Measurements from ENCODE around the gene MLLT10. TPM values are rescaled to one million over a fixed set of nuclear protein-coding genes. Genes with fewer than 3 reads are reported as not detected.

The MLLT10 gene
- total RNA-seq, 1 donor from 2014 or later: 50.6 TPM

DNA sequence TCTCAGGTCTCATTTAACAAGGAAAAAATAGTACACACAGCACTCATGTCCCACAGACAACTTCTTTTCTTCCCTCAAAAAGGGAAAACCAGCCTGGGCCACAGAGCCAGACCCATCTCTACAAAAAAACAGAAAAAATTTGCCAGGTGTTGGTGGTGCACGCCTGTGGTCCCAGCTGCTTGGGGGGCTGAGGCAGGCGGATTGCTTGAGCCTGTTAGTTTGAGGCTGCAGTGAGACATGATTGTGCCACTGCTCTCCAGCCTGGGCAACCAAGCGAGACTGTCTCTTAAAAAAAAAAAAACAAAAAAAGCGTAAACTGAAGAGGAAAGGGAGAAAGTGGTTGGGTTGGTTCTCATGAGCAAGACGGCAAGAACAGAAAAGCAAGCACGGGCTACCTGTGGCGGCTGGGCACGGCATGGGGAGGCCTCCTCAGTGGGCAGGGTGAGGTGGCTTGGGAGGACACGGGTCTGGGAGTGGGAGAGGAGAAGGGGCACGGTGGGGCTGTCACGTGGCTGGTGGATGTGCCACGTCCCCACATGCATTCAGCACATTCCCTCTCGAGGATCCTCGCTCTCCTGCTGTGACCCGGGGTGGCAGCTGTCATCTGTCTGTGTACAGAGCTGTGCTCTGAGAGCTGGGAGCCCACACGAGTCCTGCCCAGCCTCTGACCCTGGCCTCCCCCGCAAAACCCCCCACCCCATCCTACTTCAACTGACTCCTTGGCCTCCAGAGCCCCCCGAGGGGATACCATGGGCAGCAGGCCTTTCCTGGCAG is 219.7 kb downstream of the MLLT10 start:
- Mint-ChIP-seq H3K36me3 (ENCODE audit: low read depth, unreplicated experiment) (peaks cover under 1% of the 10 kb centered on the region), H3K27me3 (ENCODE audit: unreplicated experiment) (peaks cover 6% of the 10 kb centered on the region)
- TF ChIP-seq, protein P1, sequence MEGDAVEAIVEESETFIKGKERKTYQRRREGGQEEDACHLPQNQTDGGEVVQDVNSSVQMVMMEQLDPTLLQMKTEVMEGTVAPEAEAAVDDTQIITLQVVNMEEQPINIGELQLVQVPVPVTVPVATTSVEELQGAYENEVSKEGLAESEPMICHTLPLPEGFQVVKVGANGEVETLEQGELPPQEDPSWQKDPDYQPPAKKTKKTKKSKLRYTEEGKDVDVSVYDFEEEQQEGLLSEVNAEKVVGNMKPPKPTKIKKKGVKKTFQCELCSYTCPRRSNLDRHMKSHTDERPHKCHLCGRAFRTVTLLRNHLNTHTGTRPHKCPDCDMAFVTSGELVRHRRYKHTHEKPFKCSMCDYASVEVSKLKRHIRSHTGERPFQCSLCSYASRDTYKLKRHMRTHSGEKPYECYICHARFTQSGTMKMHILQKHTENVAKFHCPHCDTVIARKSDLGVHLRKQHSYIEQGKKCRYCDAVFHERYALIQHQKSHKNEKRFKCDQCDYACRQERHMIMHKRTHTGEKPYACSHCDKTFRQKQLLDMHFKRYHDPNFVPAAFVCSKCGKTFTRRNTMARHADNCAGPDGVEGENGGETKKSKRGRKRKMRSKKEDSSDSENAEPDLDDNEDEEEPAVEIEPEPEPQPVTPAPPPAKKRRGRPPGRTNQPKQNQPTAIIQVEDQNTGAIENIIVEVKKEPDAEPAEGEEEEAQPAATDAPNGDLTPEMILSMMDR (IDR thresholded peaks at IDR 0.05; ENCODE audit: unreplicated experiment): no peak

DNA sequence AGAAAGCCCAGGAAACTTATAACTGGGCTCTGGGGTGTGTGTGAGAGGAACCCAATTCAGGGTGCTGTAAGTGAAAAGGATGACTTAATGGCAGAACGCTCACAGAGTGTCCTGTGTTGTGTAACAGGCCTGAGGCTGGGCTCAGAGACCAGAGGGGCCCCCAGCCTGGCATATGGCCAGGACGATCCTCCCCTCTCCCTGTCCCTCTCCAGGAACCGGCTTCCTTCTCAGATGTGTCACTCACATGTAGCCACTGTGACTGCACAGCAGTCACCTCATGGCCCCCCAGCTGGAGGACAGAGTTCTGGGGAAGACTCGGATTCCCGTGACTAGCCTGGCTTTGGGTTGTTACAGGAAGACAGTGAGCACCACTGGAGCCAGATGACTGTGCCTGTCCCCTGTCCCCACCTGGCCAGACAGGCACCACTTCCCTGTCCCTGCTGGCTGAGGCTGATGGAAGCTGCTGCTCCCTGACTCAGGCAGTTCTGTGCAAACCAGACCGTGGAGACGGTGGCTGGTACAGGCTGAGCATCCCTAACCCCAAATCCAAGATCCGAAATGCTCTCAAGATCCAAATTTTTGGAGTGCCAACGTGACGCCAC is 220.5 kb downstream of the MLLT10 start:
- no peak overlapping the region for H3K4me3 Mint-ChIP-seq (ENCODE audit: unreplicated experiment)
- TF ChIP-seq, protein P1 (IDR thresholded peaks at IDR 0.05; ENCODE audit: unreplicated experiment): no peak

More for the DNA sequence above, 219.7 kb downstream of the MLLT10 start:
- no peak for DNase-seq (ENCODE audit: low spot score)
- Mint-ChIP-seq H3K27ac (ENCODE audit: unreplicated experiment) (no peak overlapping the region), H3K9me3 (ENCODE audit: unreplicated experiment) (no peaks in the 10 kb centered on the region), H3K4me1 (ENCODE audit: unreplicated experiment) (peaks cover 8% of the 10 kb centered on the region), H3K4me3 (ENCODE audit: unreplicated experiment) (no peak overlapping the region)

DNA sequence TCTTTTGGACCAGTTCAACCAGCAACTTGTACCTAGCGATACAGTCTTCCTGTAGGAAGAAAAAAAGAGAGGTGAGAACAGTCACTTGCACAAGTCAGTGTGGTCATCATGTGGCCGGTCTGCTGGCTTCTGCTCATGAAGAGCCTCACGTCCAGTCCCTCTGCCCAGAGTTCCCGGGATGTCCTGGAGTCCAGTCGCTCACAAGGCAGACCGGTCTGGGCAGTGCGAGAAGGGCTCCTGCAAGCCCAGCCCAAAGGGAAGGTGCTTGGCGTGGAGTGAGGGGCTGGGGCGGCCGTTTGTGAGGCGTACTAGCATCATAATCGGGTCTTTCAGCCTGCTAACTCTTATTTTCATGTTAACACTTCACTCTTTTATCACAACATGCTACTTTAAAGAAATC is 222.7 kb downstream of the MLLT10 start:
- H3K36me3 Mint-ChIP-seq (ENCODE audit: low read depth, unreplicated experiment): peaks cover 3% of the 10 kb centered on the region
- H3K27me3 Mint-ChIP-seq (ENCODE audit: unreplicated experiment): peaks cover 6% of the 10 kb centered on the region
- no peak overlapping the region for H3K27ac Mint-ChIP-seq (ENCODE audit: unreplicated experiment)
- no peak for DNase-seq (ENCODE audit: low spot score)
- peaks cover 4% of the 10 kb centered on the region for H3K4me1 Mint-ChIP-seq (ENCODE audit: unreplicated experiment)
- TF ChIP-seq, protein P1 (IDR thresholded peaks at IDR 0.05; ENCODE audit: unreplicated experiment): no peak
- no peak overlapping the region for H3K4me3 Mint-ChIP-seq (ENCODE audit: unreplicated experiment)
- no peaks in the 10 kb centered on the region for H3K9me3 Mint-ChIP-seq (ENCODE audit: unreplicated experiment)

More for the DNA sequence above, 220.5 kb downstream of the MLLT10 start:
- Mint-ChIP-seq H3K4me1 (ENCODE audit: unreplicated experiment) (peaks cover 8% of the 10 kb centered on the region), H3K27ac (ENCODE audit: unreplicated experiment) (no peak overlapping the region), H3K36me3 (ENCODE audit: low read depth, unreplicated experiment) (peaks cover 3% of the 10 kb centered on the region), H3K9me3 (ENCODE audit: unreplicated experiment) (no peaks in the 10 kb centered on the region), H3K27me3 (ENCODE audit: unreplicated experiment) (peaks cover 6% of the 10 kb centered on the region)
- no peak for DNase-seq (ENCODE audit: low spot score)

DNA sequence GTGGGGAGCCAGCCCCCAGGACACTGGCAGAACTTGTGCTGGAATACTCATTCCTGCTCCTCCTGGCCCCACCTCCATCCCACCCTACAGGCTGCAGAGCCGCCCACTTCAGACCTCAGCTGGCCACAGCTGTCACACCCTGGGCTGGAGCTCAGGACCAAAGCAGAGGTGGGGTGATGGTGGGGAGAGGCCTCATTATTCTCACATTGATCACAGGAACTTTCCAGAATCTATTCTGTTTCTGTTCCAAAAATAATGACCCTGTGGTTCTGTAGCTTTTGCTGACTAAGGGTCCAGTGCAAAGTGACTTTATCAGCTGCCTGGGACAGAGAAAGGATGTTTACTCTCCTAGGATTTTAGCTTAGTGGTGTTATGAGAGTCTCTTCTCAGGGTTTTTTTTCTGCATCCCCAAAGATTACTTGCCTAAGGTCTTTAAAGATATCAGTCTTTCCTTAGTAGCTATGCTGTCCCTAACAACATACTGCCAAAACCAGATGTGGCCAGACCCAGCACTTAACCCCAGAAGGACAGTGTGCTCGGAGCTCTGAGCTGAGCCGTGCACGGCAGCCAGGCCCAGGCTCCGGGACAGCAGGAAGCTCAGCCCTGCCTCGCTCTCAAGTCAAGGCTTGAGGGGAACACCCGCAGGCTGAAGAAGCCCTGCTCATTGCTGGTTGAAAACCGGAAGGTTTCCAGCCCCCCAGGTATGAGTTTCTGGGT is 223.3 kb downstream of the MLLT10 start:
- no peak for DNase-seq (ENCODE audit: low spot score)
- H3K27ac Mint-ChIP-seq (ENCODE audit: unreplicated experiment): no peak overlapping the region
- H3K4me3 Mint-ChIP-seq (ENCODE audit: unreplicated experiment): no peak overlapping the region
- H3K9me3 Mint-ChIP-seq (ENCODE audit: unreplicated experiment): no peaks in the 10 kb centered on the region
- H3K4me1 Mint-ChIP-seq (ENCODE audit: unreplicated experiment): peaks cover 4% of the 10 kb centered on the region
- peaks cover 6% of the 10 kb centered on the region for H3K27me3 Mint-ChIP-seq (ENCODE audit: unreplicated experiment)
- TF ChIP-seq, protein P1 (IDR thresholded peaks at IDR 0.05; ENCODE audit: unreplicated experiment): no peak
- H3K36me3 Mint-ChIP-seq (ENCODE audit: low read depth, unreplicated experiment): peaks cover 3% of the 10 kb centered on the region
